Activated naive CD4-positive, alpha-beta T cell treated with anti-CD3 and anti-CD28 coated beads, Interleukin-2, amount 50 U/mL, for 16 hours (primary cell): ENCODE results near the gene PDE2A.

ENCODE experiments used
- DNase-seq: peaks from one replicate; pipeline ENCODE4 v3.0.0-alpha.2; 2020

PDE2A gene

DNA sequence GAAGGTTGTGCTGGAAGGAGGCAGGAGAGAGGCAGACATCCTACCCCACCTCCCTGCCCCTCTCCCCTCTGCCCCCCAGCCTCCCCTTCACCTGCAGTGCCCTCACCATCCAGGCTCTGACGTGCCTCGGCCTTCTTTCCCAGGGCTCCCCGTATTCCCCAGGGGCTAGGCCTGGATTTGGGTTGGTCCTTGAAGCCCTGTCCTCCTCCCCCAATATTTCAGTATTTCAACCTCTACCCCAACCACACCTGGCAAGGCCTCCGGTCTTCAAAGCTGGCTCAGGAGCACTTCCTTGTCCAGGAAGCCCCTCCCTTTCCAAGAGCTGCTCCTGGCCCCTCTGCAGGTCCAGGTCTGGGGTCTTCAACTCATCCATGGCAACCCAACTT lies 8.6 kb upstream of the PDE2A start:
- no peak for DNase-seq

GRCh38 chr11:72682238-72682857 lies 8.1 kb upstream of the PDE2A start:
- DNase-seq, result no peak

GRCh38 chr11:72681226-72682153 lies 7.3 kb upstream of the PDE2A start:
- DNase-seq, result no peak

DNA sequence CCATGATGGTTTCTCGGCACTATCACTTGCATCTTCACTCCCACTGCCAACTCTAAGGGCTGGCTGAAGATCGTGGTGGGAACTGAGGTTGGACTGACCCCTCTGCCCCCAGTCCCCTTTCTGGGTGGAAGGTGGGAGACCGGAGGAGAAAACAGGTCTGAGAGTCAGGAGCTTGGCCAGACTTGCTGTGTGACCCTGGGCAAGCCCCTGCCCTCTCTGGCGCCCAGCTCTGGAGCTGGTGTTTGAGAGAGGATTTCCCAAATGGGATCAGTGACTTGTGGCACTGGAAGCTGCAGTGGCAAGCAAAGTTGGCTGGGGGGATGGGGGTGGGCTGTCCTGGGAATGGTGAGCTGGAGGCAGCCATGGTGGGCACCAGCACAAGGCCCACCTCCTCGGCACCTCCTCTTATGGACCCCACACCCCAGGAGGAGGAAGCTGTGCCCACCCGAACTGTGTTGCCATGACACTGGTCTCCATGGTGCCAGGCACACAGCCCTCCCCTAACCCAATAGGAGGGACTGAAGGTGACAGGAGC lies 6.5 kb upstream of the PDE2A start:
- DNase-seq, result no peak

GRCh38 chr11:72679869-72680268 lies 5.6 kb upstream of the PDE2A start:
- no peak for DNase-seq

DNA sequence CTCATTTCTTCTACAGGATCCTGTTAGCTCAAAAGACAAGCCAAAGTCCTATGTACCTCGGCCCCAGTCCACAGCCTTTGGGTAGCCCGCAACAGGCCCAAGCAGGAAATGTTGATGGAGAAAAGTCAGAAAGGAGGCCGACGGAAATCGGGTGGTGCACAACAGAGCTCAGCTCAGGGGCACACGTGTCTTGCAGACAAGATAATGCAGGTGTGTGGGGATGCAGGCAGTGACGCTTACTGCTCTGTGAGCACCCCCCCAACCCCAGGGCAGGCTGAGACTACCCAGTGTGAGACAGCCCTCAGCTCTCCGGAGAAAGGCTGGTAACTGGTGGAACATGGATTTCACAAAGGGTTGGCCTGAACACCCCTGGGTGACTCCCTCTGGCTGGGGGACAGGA lies 4.3 kb upstream of the PDE2A start:
- DNase-seq, result no peak

GRCh38 chr11:72676861-72677341 lies 2.7 kb upstream of the PDE2A start:
- DNase-seq, result peak; percentile 80

DNA sequence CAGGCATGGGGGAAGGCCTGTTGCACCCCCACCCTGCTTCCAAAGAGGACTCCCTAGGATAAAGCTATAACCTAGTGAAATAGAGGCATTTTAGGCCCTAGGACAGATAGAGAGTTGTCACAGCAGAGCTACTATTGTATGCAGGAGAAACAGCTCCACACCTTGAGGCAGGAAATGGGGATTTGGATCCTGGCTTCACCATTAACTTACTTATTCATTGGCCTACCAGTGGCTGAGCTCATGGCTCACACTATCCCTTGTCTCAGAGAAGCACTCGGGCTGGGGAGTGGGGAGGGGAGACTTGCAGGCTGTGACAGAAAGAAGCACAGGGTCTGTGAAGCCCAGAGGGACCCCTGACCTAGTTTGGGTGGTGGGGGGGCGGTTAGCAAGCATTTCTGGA lies 999 bp upstream of the PDE2A start:
- DNase-seq, result no peak

GRCh38 chr11:72673284-72673942 lies 809 bp downstream of the PDE2A start:
- no peak for DNase-seq

GRCh38 chr11:72672597-72673238 lies 1.5 kb downstream of the PDE2A start:
- no peak for DNase-seq

GRCh38 chr11:72671152-72672099 lies 2.8 kb downstream of the PDE2A start:
- DNase-seq, result no peak

GRCh38 chr11:72670041-72670440 lies 4.2 kb downstream of the PDE2A start:
- DNase-seq, result no peak

DNA sequence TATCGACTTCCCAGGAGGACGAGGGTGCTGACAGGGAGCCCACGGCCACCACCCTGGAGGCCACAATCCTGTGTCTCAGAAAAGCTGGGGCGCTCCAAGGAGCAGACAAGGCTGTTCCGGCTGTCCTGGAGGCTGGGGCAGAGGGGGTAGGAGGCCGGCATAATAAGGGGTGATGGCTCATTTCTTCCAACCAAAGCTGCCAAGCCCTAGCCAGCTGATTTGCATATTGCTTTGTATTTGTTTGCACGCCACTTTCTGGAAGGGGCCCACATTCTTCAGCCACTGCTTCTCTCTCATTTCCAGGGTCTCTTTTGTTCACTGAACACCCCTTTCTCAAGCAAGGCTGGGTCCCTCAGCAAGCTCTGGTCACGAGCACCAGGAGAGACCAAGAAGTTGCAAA lies 4.7 kb downstream of the PDE2A start:
- no peak for DNase-seq

DNA sequence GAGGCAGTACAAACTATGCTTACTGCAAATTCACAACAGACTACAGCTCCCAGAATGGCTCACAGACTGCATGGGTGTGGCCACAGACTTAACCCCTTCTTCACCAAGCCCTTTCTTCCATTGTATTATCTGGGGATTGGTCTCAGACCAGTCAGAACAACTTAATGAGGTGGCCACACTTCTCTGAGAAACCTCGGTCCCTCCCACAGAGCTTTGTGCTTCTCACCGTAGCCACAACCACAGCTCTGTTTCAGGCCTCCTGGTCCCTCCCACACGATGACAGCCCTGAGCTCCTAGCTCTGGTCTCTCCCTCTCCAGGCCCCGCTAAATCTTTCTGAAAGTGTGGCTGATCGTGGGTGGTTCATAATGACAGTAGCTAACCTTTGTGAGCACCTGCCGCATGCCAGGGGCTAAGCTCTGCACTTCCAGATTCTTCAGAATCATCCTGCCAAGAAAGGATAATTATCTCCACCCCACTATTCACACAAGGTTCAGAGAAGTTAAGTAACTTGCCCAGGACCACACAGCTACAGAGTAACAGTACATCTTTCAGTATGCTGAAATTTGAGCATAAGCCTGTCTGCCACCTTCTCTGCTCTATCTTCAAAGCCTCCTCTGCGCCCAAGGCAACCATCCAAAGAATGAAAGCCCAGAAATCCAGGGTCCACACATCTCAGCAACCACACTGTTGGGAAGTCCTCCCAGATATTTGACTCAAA lies 5.4 kb downstream of the PDE2A start:
- no peak for DNase-seq

GRCh38 chr11:72665911-72666472 lies 8.2 kb downstream of the PDE2A start:
- no peak for DNase-seq

DNA sequence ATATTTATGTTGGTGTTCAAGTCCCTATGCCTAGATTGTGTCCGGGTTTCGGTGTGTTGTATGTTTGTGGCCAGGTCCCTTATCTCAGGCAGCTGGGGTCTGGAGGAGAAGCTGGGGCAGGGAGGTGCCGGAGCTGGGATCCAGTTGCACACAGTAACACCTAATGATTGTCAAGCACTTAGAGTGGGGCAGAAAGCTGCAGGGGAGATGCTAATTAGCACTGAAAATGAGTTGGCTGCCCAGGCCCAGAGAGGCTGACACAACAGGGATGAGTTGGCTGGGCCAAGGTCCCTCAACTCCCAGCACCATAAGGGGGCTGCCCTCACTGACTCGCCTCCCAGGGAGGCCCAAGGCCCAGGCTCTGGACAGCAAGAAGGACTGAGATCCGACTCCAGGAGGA lies 12.2 kb downstream of the PDE2A start:
- DNase-seq, result no peak

DNA sequence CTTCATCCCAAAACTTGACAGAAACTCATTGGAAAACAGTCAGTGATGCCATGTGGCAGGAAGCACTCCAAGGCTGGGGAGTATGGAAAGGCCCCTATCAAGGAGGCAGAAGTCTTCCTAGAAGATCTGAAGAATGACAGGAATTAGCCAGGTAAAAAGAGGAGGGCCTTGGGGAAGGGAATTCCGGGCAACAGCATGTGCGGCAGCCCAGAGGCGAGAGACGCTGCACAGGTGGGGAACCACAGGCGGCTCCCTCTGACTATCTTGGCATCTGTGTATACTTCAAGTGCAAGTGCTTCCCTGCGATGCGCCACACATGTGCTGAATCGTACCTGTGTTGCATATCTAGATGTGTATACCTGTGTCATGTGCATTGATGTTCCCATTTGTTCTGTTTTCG lies 12.7 kb downstream of the PDE2A start:
- DNase-seq, result no peak

DNA sequence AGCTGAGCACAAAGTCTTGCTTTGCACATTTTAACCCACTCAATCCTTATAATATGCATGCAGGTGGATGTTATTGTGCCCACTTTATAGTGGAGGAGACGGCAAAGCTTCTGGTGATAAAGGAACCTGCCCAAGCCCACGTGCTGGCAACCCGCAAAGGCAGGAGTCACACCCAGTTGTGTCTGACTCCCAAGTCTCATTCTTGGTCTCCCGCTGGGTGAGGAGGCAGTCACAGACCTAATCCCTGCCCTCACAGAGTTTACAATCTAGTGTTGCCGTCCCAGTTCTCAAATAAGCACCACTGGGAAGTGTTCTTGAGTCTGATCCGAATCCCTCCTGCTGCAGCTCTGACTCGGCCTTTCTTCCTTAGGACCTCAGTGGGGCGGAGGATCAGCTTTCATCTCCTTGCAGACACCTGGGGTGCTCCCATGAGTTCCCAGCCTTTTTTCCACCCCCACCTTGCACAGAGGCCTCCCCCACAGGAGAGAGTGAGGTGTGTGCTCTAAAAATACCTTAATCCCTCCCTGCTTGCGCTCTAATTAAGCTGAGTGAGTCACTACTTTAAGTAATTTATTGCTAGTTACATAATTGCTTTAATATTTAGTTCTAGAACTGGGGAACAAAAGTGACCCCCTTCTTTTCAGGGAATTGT lies 15.1 kb downstream of the PDE2A start:
- no peak for DNase-seq

GRCh38 chr11:72657411-72658100 lies 16.7 kb downstream of the PDE2A start:
- no peak for DNase-seq
